Activated naive CD4-positive, alpha-beta T cell treated with anti-CD3 and anti-CD28 coated beads for 36 hours (primary cell): ENCODE data around the gene ZNG1A. TPM values are rescaled to one million over a fixed set of nuclear protein-coding genes. Genes with fewer than 3 reads are reported as not detected.
"Not testable (repeated sequence)": the region's sequence is repeated elsewhere in the genome, so short reads cannot be mapped to it uniquely, and the experiment has no call there.

Experiments used
- CTCF ChIA-PET: fragments of 350-600 bp; sonication (Branson Sonifier 250); formaldehyde crosslinking; loops from one replicate; lab custom pipeline; 2021; ENCODE audit warnings: antibody characterized with exemption; lab: Charles Lee
- DNase-seq: peaks from one replicate; pipeline ENCODE4 v3.0.0-alpha.2; 2020
- H3K27ac Mint-ChIP-seq: one replicate; pipeline ENCODE4 v1.8.0; 2021; ENCODE audit warnings: mild to moderate bottlenecking, mixed read lengths
- H3K27me3 Mint-ChIP-seq: one replicate; pipeline ENCODE4 v1.8.0; 2021; ENCODE audit warnings: low read depth, mixed read lengths
- H3K36me3 Mint-ChIP-seq: one replicate; pipeline ENCODE4 v1.8.0; 2021; ENCODE audit warnings: low read depth, mixed read lengths
- H3K4me1 Mint-ChIP-seq: one replicate; pipeline ENCODE4 v1.8.0; 2021; ENCODE audit warnings: low read depth, mixed read lengths
- H3K4me3 Mint-ChIP-seq: one replicate; pipeline ENCODE4 v1.8.0; 2021; ENCODE audit warnings: mild to moderate bottlenecking, moderate library complexity, mixed read lengths
- H3K9me3 Mint-ChIP-seq: one replicate; pipeline ENCODE4 v1.8.0; 2021; ENCODE audit warnings: mixed read lengths
- intact Hi-C: fragments of 100-400 bp; cut with micrococcal nuclease; formaldehyde crosslinking; loops from one replicate; pipeline ENCODE4 v1.15.1; 2023
- total RNA-seq, 2 experiments: library from RNA; stranded (reverse); gene quantifications; one replicate each; pipeline ENCODE4 v1.2.3, GENCODE V29; 2021

Gene ZNG1A
- total RNA-seq, 2 experiments from 2014 or later = 27.9 to 31.4 TPM

GRCh38 chr9:214648-215493 is 36.0 kb upstream of the ZNG1A start, which contains the start of gene DOCK8:
Gene DOCK8, plus strand, starts transcription at chr9:214865. Its CDS starts 112 bp downstream, at chr9:214977.
- intact Hi-C loops = loop anchor here (1.0 kb wide), 2 partner anchors 57 to 92 kb away; no protein-coding TSS in a partner anchor
- Mint-ChIP-seq H3K4me3 (peak within 1 kb of the TSS; percentile 76), H3K36me3 (no peaks in the 10 kb centered on the region), H3K9me3 (no peaks in the 10 kb centered on the region), H3K27me3 (peaks cover 9% of the 10 kb centered on the region), H3K4me1 (peaks cover 3% of the 10 kb centered on the region), H3K27ac (no peak within 1 kb of the TSS)
- peak; percentile 66 for DNase-seq
- CTCF ChIA-PET = interaction anchor here (0.6 to 2.3 kb wide), 5 partner anchors 74 to 390 kb away, joined by 3 to 8 read pairs (median 3); no protein-coding TSS in a partner anchor

- no peak overlapping the region for H3K27ac Mint-ChIP-seq
- peaks cover 3% of the 10 kb centered on the region for H3K4me1 Mint-ChIP-seq
- no peaks in the 10 kb centered on the region for H3K9me3 Mint-ChIP-seq
- intact Hi-C loops = no loop called here
- peaks cover 9% of the 10 kb centered on the region for H3K27me3 Mint-ChIP-seq
- CTCF ChIA-PET = interaction anchor here (0.9 to 2.3 kb wide), 2 partner anchors 92 to 103 kb away, joined by 3 to 8 read pairs; no protein-coding TSS in a partner anchor
- peak overlapping the region; percentile 65 for H3K4me3 Mint-ChIP-seq
- DNase-seq = no peak
- no peaks in the 10 kb centered on the region for H3K36me3 Mint-ChIP-seq
Measured at GRCh38 chr9:214351-214647, 35.4 kb upstream of the ZNG1A start.

- peak overlapping the region; percentile 65 for H3K4me3 Mint-ChIP-seq
- H3K9me3 Mint-ChIP-seq, intact Hi-C loops, H3K4me1 Mint-ChIP-seq, H3K27ac Mint-ChIP-seq, H3K27me3 Mint-ChIP-seq, H3K36me3 Mint-ChIP-seq, DNase-seq: not testable (repeated sequence)
- CTCF ChIA-PET = interaction anchor here (0.9 to 2.3 kb wide), 2 partner anchors 92 to 103 kb away, joined by 3 to 8 read pairs; no protein-coding TSS in a partner anchor
Measured at GRCh38 chr9:213901-214300, 35.0 kb upstream of the ZNG1A start.

- H3K27ac Mint-ChIP-seq = no peak overlapping the region
- CTCF ChIA-PET = no interaction called here
- no peak for DNase-seq
Measured at GRCh38 chr9:212297-212696, 33.4 kb upstream of the ZNG1A start.

GRCh38 chr9:211557-211956 is 32.7 kb upstream of the ZNG1A start:
- intact Hi-C loops = no loop called here
- CTCF ChIA-PET = no interaction called here
- no peaks in the 10 kb centered on the region for H3K36me3 Mint-ChIP-seq
- H3K27me3 Mint-ChIP-seq = peaks cover 4% of the 10 kb centered on the region
- H3K4me3 Mint-ChIP-seq = no peak overlapping the region
- H3K4me1 Mint-ChIP-seq = peaks cover 3% of the 10 kb centered on the region
- no peaks in the 10 kb centered on the region for H3K9me3 Mint-ChIP-seq
- H3K27ac Mint-ChIP-seq = no peak overlapping the region
- no peak for DNase-seq

More at GRCh38 chr9:212297-212696, 33.4 kb upstream of the ZNG1A start:
- H3K9me3 Mint-ChIP-seq = no peaks in the 10 kb centered on the region
- H3K4me3 Mint-ChIP-seq = no peak overlapping the region
- peaks cover 7% of the 10 kb centered on the region for H3K27me3 Mint-ChIP-seq
- no peaks in the 10 kb centered on the region for H3K36me3 Mint-ChIP-seq
- intact Hi-C loops = no loop called here
- peaks cover 3% of the 10 kb centered on the region for H3K4me1 Mint-ChIP-seq

- peaks cover 3% of the 10 kb centered on the region for H3K4me1 Mint-ChIP-seq
- no peaks in the 10 kb centered on the region for H3K36me3 Mint-ChIP-seq
- no peak overlapping the region for H3K27ac Mint-ChIP-seq
- CTCF ChIA-PET = no interaction called here
- H3K4me3 Mint-ChIP-seq = no peak overlapping the region
- intact Hi-C loops = no loop called here
- no peaks in the 10 kb centered on the region for H3K9me3 Mint-ChIP-seq
- no peak for DNase-seq
- peaks cover 4% of the 10 kb centered on the region for H3K27me3 Mint-ChIP-seq
Measured at GRCh38 chr9:211036-211435, 32.2 kb upstream of the ZNG1A start.

GRCh38 chr9:209143-209758 is 30.4 kb upstream of the ZNG1A start:
- no peaks in the 10 kb centered on the region for H3K9me3 Mint-ChIP-seq
- no peaks in the 10 kb centered on the region for H3K27me3 Mint-ChIP-seq
- no peaks in the 10 kb centered on the region for H3K4me1 Mint-ChIP-seq
- CTCF ChIA-PET = no interaction called here
- no peaks in the 10 kb centered on the region for H3K36me3 Mint-ChIP-seq
- no peak overlapping the region for H3K4me3 Mint-ChIP-seq
- no peak for DNase-seq
- intact Hi-C loops = no loop called here
- H3K27ac Mint-ChIP-seq = no peak overlapping the region

GRCh38 chr9:206481-206880 is 27.6 kb upstream of the ZNG1A start:
- Mint-ChIP-seq H3K9me3 (no peaks in the 10 kb centered on the region), H3K27me3 (no peaks in the 10 kb centered on the region), H3K36me3 (no peaks in the 10 kb centered on the region), H3K27ac (no peak overlapping the region), H3K4me1 (no peaks in the 10 kb centered on the region), H3K4me3 (no peak overlapping the region)
- CTCF ChIA-PET = interaction anchor here (0.6 kb wide), 1 partner anchor 103 kb away, joined by 4 read pairs; no protein-coding TSS in a partner anchor
- intact Hi-C loops = no loop called here
- no peak for DNase-seq

GRCh38 chr9:199601-200000 is 20.7 kb upstream of the ZNG1A start:
- H3K4me3 Mint-ChIP-seq, intact Hi-C loops, H3K27ac Mint-ChIP-seq, H3K9me3 Mint-ChIP-seq, H3K27me3 Mint-ChIP-seq, H3K4me1 Mint-ChIP-seq, H3K36me3 Mint-ChIP-seq, DNase-seq, CTCF ChIA-PET: not testable (repeated sequence)

- peak; percentile 7 for DNase-seq
- H3K27me3 Mint-ChIP-seq, H3K36me3 Mint-ChIP-seq, H3K9me3 Mint-ChIP-seq, H3K4me1 Mint-ChIP-seq, CTCF ChIA-PET: not testable (repeated sequence)
- H3K27ac Mint-ChIP-seq = peak overlapping the region; percentile 87
- intact Hi-C loops = loop anchor here (5.0 kb wide), 1 partner anchor 129 kb away; no protein-coding TSS in a partner anchor
- H3K4me3 Mint-ChIP-seq = peak overlapping the region; percentile 82
Measured at GRCh38 chr9:178140-178825, 573 bp downstream of the ZNG1A start.

- H3K36me3 Mint-ChIP-seq, CTCF ChIA-PET, H3K4me3 Mint-ChIP-seq, DNase-seq, H3K4me1 Mint-ChIP-seq, H3K9me3 Mint-ChIP-seq, H3K27ac Mint-ChIP-seq, H3K27me3 Mint-ChIP-seq, intact Hi-C loops: not testable (repeated sequence)
Measured at GRCh38 chr9:169757-170156, 9.1 kb downstream of the ZNG1A start.

- H3K27me3 Mint-ChIP-seq = not testable (repeated sequence)
Measured at GRCh38 chr9:159871-160270, 19.0 kb downstream of the ZNG1A start.

More at GRCh38 chr9:159871-160270, 19.0 kb downstream of the ZNG1A start:
- H3K36me3 Mint-ChIP-seq, H3K9me3 Mint-ChIP-seq, H3K4me1 Mint-ChIP-seq, intact Hi-C loops, CTCF ChIA-PET, H3K27ac Mint-ChIP-seq, DNase-seq, H3K4me3 Mint-ChIP-seq: not testable (repeated sequence)
